GM12873 (cell line): ENCODE measurements around the gene COX4I1.

Experiments used
- TF ChIP-seq, protein P1 (sequence below): IDR thresholded peaks from 2 replicates; pipeline ENCODE4 v1.5.1; 2012; ENCODE audit warnings: low read depth, mild to moderate bottlenecking, moderate library complexity, low read length, control low read depth; ENCODE audit not compliant: insufficient read depth; ENCODE audit errors: missing control alignments

Gene COX4I1

DNA sequence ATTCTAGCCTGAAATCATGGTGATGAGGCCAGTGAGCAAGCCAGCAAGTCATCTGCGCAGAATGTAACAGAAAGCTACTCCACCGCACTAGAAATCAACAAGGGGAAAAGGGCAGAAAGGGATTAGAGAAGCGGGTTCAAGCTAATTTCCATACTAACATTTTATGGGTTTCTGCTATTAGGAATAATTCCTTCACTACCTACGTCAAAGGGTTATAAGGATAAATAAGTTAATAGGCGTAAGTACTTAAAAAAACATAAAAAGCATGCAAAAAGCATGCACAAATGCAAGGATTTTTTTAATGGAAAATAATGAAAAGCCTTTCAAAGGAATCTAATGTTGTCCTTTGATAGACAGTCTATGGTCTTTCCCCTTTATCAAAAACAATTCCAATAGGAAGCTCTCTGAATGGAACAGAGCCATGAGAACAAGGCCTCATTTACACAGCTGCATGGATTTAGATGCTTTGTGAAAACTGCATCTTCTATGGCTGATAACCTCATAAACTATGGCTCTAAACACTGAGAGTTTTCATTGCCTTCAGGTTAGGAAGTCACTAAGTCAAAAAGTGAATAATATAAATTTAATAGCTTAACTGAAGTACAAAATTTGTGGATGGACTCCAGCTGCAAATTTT is 5.7 kb upstream of the COX4I1 start:
- TF ChIP-seq, protein P1, sequence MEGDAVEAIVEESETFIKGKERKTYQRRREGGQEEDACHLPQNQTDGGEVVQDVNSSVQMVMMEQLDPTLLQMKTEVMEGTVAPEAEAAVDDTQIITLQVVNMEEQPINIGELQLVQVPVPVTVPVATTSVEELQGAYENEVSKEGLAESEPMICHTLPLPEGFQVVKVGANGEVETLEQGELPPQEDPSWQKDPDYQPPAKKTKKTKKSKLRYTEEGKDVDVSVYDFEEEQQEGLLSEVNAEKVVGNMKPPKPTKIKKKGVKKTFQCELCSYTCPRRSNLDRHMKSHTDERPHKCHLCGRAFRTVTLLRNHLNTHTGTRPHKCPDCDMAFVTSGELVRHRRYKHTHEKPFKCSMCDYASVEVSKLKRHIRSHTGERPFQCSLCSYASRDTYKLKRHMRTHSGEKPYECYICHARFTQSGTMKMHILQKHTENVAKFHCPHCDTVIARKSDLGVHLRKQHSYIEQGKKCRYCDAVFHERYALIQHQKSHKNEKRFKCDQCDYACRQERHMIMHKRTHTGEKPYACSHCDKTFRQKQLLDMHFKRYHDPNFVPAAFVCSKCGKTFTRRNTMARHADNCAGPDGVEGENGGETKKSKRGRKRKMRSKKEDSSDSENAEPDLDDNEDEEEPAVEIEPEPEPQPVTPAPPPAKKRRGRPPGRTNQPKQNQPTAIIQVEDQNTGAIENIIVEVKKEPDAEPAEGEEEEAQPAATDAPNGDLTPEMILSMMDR: no peak

GRCh38 chr16:85794696-85795095 is 4.8 kb upstream of the COX4I1 start:
- TF ChIP-seq, protein P1: no peak

DNA sequence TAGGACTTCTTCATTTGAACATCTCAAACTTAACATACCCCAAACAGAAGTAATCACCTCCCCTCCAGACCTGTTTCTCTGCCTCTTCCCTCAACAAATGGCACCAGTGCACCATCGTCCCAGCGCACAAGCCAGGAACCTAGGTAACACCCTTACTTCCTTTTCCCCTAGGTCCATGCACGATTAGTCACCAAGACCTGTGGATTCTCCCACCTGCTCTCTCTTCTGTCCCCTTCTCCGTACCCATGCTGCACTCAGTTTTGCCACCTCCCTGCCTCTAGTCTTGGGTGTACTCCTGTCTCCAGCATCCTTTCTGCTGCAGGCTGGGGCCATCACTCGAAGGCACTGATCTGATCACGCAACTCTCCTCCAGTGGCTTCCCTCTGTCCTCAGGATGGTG is 3.3 kb upstream of the COX4I1 start:
- TF ChIP-seq, protein P1: no peak

DNA sequence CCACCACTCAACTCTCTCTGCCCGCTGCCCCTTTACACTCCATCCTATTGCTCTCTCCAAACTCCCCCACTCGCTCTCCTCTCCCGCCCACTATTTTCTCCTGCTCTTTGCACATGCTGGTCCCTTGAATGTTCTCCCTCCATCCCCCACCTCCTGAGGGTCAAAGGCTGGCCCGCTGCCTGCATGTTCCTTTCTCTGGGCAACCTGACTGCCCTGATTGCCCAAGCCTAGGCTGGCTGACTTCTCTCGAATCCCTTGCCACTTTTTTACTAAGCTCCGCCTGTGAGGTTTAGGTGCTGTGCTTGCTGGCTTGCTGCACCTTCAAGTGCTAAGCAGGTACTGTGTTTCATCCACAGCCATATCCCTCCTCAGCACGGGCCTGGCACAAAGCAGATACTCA is 2.9 kb upstream of the COX4I1 start:
- TF ChIP-seq, protein P1: no peak

DNA sequence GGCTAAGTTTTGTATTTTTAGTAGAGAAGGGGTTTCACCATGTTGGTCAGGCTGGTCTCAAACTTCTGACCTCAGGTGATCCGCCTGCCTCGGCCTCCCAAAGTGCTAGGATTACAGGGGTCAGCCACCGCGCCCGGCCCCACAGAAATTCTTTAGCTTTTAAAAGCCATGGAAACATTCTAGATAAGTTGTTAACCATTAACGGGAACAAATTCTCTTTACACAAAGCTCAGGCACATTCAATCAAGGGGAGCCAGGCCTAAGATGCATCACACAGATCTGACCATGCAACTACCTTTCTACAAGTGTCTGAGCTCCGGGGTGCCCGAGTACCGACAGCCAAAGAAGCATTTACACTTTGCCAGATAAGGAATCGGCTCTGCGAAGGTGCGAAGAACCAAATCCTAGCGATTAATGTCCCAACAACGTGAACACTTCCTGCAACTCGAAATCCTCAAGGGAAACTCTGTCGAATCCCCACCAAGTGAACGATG is 1.2 kb upstream of the COX4I1 start:
- TF ChIP-seq, protein P1: no peak

GRCh38 chr16:85798901-85799496 is 496 bp upstream of the COX4I1 start:
- TF ChIP-seq, protein P1: no peak

- TF ChIP-seq, protein P1: no peak
Measured at GRCh38 chr16:85800321-85800669, 800 bp downstream of the COX4I1 start.
